ENCODE measurements around the gene DGKH. TPM values are rescaled to one million over a fixed set of nuclear protein-coding genes. Genes with fewer than 3 reads are reported as not detected.

The DGKH gene
- total RNA-seq, 1 donor from 2014 or later = 2.2 TPM

DNA sequence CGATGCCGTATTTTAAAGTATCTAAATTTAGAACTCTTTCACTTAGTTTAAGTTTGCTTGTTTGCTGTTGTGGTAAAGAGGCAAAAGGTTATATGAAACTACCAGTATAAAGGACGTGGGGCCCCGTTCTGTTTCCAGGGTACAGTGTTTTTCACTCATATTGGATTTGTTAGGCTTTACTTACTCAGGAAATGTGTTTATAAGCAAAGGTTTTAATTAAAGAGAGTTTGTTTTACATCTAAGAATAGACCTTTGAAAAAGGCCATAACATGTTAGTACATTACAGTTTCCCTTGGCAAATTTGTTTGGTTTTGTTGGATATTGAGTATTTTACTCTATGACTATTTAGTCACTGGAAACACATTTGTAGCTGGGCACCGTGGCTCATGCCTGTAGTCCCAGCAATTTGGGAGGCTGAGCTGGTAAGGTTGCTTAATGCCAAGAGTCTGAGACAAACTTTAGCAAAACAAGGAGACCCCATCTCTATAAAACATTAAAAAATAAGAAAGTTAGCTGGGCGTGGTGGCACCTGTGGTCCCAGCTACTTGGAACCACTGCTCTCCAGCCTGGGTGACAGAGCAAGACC, 7.1 kb downstream of the DGKH start:
- DNase-seq = no peak

DNA sequence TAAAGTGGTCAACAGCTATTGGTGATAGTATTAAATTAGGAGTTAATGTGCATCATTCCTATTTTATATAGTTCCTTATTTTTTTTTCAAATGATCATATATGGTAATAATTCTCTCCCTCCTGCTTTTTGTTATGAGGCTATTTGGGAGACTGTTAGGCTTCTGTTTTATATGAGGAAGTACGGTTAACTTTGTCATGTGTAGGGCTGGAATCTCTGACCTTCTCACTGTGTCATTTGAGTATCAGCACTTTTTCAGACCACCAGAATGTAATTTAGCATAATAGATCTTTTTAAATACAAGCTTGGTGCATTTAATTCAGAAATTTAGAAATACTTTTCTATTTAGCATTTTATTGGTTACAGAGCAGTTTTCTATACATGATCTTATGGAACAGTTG, 7.7 kb downstream of the DGKH start:
- Mint-ChIP-seq H3K4me3 (no peak overlapping the region), H3K27me3 (peaks cover 10% of the 10 kb centered on the region), H3K4me1 (no peaks in the 10 kb centered on the region), H3K27ac (no peak overlapping the region), H3K9me3 (peaks cover 4% of the 10 kb centered on the region), H3K36me3 (ENCODE audit: low read depth) (no peaks in the 10 kb centered on the region)
- no peak for DNase-seq
- intact Hi-C loops (cut with micrococcal nuclease) = no loop called here
- CTCF ChIA-PET = no interaction called here
- no peak for ATAC-seq (ENCODE audit: low read depth)
- POLR2A ChIA-PET = no interaction called here
- TF ChIP-seq, protein P1, sequence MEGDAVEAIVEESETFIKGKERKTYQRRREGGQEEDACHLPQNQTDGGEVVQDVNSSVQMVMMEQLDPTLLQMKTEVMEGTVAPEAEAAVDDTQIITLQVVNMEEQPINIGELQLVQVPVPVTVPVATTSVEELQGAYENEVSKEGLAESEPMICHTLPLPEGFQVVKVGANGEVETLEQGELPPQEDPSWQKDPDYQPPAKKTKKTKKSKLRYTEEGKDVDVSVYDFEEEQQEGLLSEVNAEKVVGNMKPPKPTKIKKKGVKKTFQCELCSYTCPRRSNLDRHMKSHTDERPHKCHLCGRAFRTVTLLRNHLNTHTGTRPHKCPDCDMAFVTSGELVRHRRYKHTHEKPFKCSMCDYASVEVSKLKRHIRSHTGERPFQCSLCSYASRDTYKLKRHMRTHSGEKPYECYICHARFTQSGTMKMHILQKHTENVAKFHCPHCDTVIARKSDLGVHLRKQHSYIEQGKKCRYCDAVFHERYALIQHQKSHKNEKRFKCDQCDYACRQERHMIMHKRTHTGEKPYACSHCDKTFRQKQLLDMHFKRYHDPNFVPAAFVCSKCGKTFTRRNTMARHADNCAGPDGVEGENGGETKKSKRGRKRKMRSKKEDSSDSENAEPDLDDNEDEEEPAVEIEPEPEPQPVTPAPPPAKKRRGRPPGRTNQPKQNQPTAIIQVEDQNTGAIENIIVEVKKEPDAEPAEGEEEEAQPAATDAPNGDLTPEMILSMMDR (IDR thresholded peaks at IDR 0.05) = no peak

More for the DNA sequence above, 7.1 kb downstream of the DGKH start:
- TF ChIP-seq, protein P1 (IDR thresholded peaks at IDR 0.05) = no peak
- no peak for ATAC-seq (ENCODE audit: low read depth)
- no peaks in the 10 kb centered on the region for H3K36me3 Mint-ChIP-seq (ENCODE audit: low read depth)
- no peak overlapping the region for H3K4me3 Mint-ChIP-seq
- peaks cover 14% of the 10 kb centered on the region for H3K27me3 Mint-ChIP-seq
- intact Hi-C loops (cut with micrococcal nuclease) = no loop called here
- ChIA-PET CTCF (no interaction called here), POLR2A (no interaction called here)
- no peak overlapping the region for H3K27ac Mint-ChIP-seq
- peaks cover 4% of the 10 kb centered on the region for H3K9me3 Mint-ChIP-seq
- H3K4me1 Mint-ChIP-seq = no peaks in the 10 kb centered on the region

DNA sequence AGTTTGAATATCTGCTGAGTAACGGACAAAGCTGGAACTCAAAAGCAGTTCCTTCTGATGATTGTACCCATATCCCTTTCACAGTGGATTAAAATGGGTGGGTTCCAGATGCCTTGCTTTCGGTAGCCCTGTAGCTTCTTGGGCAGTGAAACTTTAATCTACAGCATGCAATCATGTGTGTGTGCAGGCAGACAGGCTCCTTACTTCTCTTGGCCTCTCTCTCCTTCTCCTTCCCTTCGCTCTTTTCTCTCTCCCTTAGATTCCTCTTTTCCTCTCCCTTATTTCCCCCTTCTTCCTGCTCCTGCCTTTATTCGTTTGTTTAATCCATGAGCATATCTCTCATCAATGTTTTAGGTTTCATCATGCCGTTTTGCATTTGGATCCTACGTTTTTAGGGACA, 8.1 kb downstream of the DGKH start:
- POLR2A ChIA-PET = no interaction called here
- TF ChIP-seq, protein P1 (IDR thresholded peaks at IDR 0.05) = no peak
- CTCF ChIA-PET = no interaction called here
- Mint-ChIP-seq H3K36me3 (ENCODE audit: low read depth) (no peaks in the 10 kb centered on the region), H3K4me1 (no peaks in the 10 kb centered on the region), H3K4me3 (no peak overlapping the region), H3K9me3 (peaks cover 4% of the 10 kb centered on the region), H3K27me3 (peaks cover 7% of the 10 kb centered on the region), H3K27ac (no peak overlapping the region)
- intact Hi-C loops (cut with micrococcal nuclease) = no loop called here
- DNase-seq (no peak), ATAC-seq (ENCODE audit: low read depth) (no peak)

DNA sequence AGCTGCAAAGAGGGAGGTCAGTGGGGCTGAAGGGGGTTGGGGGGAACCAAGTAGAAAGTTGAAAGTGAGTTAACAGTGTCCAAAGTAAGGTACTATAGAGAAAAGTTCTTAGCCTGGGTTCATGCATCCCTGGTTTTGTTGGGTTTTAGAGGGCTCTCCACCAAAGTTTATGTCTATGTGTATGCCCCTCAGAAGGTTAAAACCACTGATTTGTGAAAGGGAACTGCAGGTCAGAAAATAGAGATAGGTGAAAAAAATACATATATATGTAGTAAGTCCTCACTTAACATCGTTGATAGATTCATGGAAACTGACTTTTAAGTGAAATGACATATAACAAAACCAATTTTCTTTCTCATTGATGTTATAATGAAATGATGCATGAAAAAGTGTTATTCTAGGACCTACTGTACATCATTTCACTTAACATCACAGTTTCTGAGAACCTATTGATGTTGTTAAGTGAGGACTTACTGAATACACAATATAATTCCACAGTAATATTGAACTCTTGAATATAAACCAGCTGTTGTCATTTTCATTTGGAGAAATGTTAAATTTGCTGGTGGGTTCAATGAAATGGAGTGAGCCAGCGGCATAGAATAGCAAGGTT, 9.6 kb downstream of the DGKH start:
- no peaks in the 10 kb centered on the region for H3K4me1 Mint-ChIP-seq
- peaks cover 4% of the 10 kb centered on the region for H3K9me3 Mint-ChIP-seq
- H3K27me3 Mint-ChIP-seq = no peaks in the 10 kb centered on the region
- CTCF ChIA-PET = no interaction called here
- ATAC-seq (ENCODE audit: low read depth) (no peak), DNase-seq (no peak)
- POLR2A ChIA-PET = no interaction called here
- H3K27ac Mint-ChIP-seq = no peak overlapping the region
- H3K36me3 Mint-ChIP-seq (ENCODE audit: low read depth) = no peaks in the 10 kb centered on the region
- no peak overlapping the region for H3K4me3 Mint-ChIP-seq
- TF ChIP-seq, protein P1 (IDR thresholded peaks at IDR 0.05) = no peak
- intact Hi-C loops (cut with micrococcal nuclease) = no loop called here

DNA sequence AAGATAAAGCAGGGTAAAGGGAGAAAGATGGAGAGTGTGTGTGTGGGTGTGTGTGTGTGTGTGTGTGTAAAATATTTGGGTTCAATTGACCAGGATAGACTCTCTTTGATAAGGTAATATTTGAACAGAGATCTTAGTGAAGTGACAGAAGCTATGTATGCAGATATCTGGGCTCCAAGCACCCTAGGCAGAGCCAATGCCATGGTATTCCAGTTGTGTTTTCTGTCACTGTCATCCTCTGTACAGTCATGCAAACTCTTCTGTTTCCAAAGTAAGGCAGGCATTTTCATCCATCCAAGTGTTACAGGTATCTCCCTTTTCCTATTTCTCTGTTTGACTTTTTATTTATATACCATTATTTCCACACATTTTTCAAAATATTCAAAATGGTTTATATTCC, 13.5 kb downstream of the DGKH start:
- TF ChIP-seq, protein P1 (IDR thresholded peaks at IDR 0.05) = no peak
- DNase-seq (no peak), ATAC-seq (ENCODE audit: low read depth) (no peak)
- H3K27me3 Mint-ChIP-seq = no peaks in the 10 kb centered on the region
- ChIA-PET POLR2A (no interaction called here), CTCF (interaction anchor here (1.3 kb wide), 1 partner anchor 13 kb away, joined by 3 read pairs; no protein-coding TSS in a partner anchor)
- intact Hi-C loops (cut with micrococcal nuclease) = loop anchor here (2.0 kb wide), 1 partner anchor 21 kb away; no protein-coding TSS in a partner anchor
- no peaks in the 10 kb centered on the region for H3K36me3 Mint-ChIP-seq (ENCODE audit: low read depth)
- peaks cover 4% of the 10 kb centered on the region for H3K9me3 Mint-ChIP-seq
- H3K4me3 Mint-ChIP-seq = no peak overlapping the region
- no peak overlapping the region for H3K27ac Mint-ChIP-seq
- no peaks in the 10 kb centered on the region for H3K4me1 Mint-ChIP-seq

Measured in activated B cell treated with CpG ODN at 0.5 μM for 24 hours (primary cell).